Measurements from ENCODE around the gene MGMT. TPM values are rescaled to one million over a fixed set of nuclear protein-coding genes. Genes with fewer than 3 reads are reported as not detected.
A peak's percentile ranks its signal among the peaks of the same experiment; 100 is the strongest.

Gene MGMT
- total and polyA plus RNA-seq, 4 donors = 28.2 to 79.1 (median 46.0) TPM

- 95% methylated on average over 11 of the region's 11 CpGs for WGBS
- no peak for DNase-seq (ENCODE audit: low spot score)
- Histone ChIP-seq H3K9me3 (ENCODE audit: control insufficient read depth in 4 of 4, low read length in 3 of 4) (no peaks in the 10 kb centered on the region), H3K27ac (ENCODE audit: low read depth in 1 of 2, low read length in 2 of 2) (no peak overlapping the region), H3K4me1 (ENCODE audit: control insufficient read depth in 4 of 4, insufficient read depth in 4 of 4, low read length in 3 of 4) (no peaks in the 10 kb centered on the region), H3K27me3 (ENCODE audit: control insufficient read depth in 4 of 4, insufficient read depth in 4 of 4, low read length in 3 of 4) (no peaks in the 10 kb centered on the region), H3K36me3 (ENCODE audit: control insufficient read depth in 4 of 4, insufficient read depth in 3 of 4, low read depth in 1 of 4, low read length in 3 of 4) (peaks cover 0 to 14% (median 2%) of the 10 kb centered on the region in 4 donors), H3K9ac (ENCODE audit: low read depth in 1 of 2, low read length in 2 of 2) (no peak overlapping the region), H3K4me3 (ENCODE audit: low read depth in 1 of 3, low read length in 3 of 3) (no peak overlapping the region)
- no peak for TF ChIP-seq TAF1 (conservative IDR thresholded peaks at IDR 0.05)
These were observed 306.4 kb downstream of the MGMT start for GRCh38 chr10:129773359-129773990.

- Histone ChIP-seq H3K36me3 (ENCODE audit: control insufficient read depth in 4 of 4, insufficient read depth in 3 of 4, low read depth in 1 of 4, low read length in 3 of 4) (peaks cover 0 to 8% (median 2%) of the 10 kb centered on the region in 4 donors), H3K9ac (ENCODE audit: low read depth in 1 of 2, low read length in 2 of 2) (no peak overlapping the region), H3K9me3 (ENCODE audit: control insufficient read depth in 4 of 4, low read length in 3 of 4) (no peaks in the 10 kb centered on the region), H3K27me3 (ENCODE audit: control insufficient read depth in 4 of 4, insufficient read depth in 4 of 4, low read length in 3 of 4) (no peaks in the 10 kb centered on the region), H3K4me3 (ENCODE audit: low read depth in 1 of 3, low read length in 3 of 3) (no peak overlapping the region), H3K4me1 (ENCODE audit: control insufficient read depth in 4 of 4, insufficient read depth in 4 of 4, low read length in 3 of 4) (no peaks in the 10 kb centered on the region), H3K27ac (ENCODE audit: low read depth in 1 of 2, low read length in 2 of 2) (no peak overlapping the region)
- DNase-seq (ENCODE audit: low spot score) = no peak
- no peak for TF ChIP-seq CTCF (IDR thresholded peaks at IDR 0.05; ENCODE audit: low read depth, low read length, missing input control)
- no peak for TF ChIP-seq HNF4A (conservative IDR thresholded peaks at IDR 0.05)
- no peak for TF ChIP-seq TAF1 (conservative IDR thresholded peaks at IDR 0.05)
- whole genome bisulfite sequencing = 95% methylated on average over 14 of the region's 14 CpGs
These were observed 307.2 kb downstream of the MGMT start for GRCh38 chr10:129774082-129774735.

- no peak for DNase-seq (ENCODE audit: low spot score)
- no peaks in the 10 kb centered on the region for H3K27me3 ChIP-seq (ENCODE audit: control insufficient read depth in 4 of 4, insufficient read depth in 4 of 4, low read length in 3 of 4)
- 82% methylated on average over 13 of the region's 13 CpGs for WGBS
- no peaks in the 10 kb centered on the region for H3K4me1 ChIP-seq (ENCODE audit: control insufficient read depth in 4 of 4, insufficient read depth in 4 of 4, low read length in 3 of 4)
- TF ChIP-seq HNF4A (conservative IDR thresholded peaks at IDR 0.05) (peak; percentile 6 to 24), FOXA1 (IDR thresholded peaks at IDR 0.05) (no peak), NR2F2 (IDR thresholded peaks at IDR 0.05) (no peak), EGR1 (IDR thresholded peaks at IDR 0.05; ENCODE audit: low read depth in 2 of 2) (no peak), RXRA (IDR thresholded peaks at IDR 0.05) (no peak), ZBTB33 (IDR thresholded peaks at IDR 0.05) (no peak)
- no peaks in the 10 kb centered on the region for H3K9me3 ChIP-seq (ENCODE audit: control insufficient read depth in 4 of 4, low read length in 3 of 4)
- H3K27ac ChIP-seq (ENCODE audit: low read depth in 1 of 2, low read length in 2 of 2) = no peak overlapping the region
- H3K36me3 ChIP-seq (ENCODE audit: control insufficient read depth in 4 of 4, insufficient read depth in 3 of 4, low read depth in 1 of 4, low read length in 3 of 4) = peaks cover 0 to 3% (median 2%) of the 10 kb centered on the region in 4 donors
- no peak overlapping the region for H3K4me3 ChIP-seq (ENCODE audit: low read depth in 1 of 3, low read length in 3 of 3)
- no peak overlapping the region for H3K9ac ChIP-seq (ENCODE audit: low read depth in 1 of 2, low read length in 2 of 2)
These were observed 307.8 kb downstream of the MGMT start for GRCh38 chr10:129774736-129775401.

Data from liver (tissue), 9 donors.